H1 (cell line): Measurements from ENCODE around the gene EXOG. TPM values are rescaled to one million over a fixed set of nuclear protein-coding genes. Genes with fewer than 3 reads are reported as not detected.

Experiments
- CTCF ChIA-PET: fragments of 300-600 bp; sonication (Branson Sonifier 250); formaldehyde crosslinking; loops from one replicate; lab custom pipeline; 2021; ENCODE audit not compliant: partially characterized antibody; lab: Charles Lee
- POLR2A ChIA-PET: fragments of 300-600 bp; sonication (Branson Sonifier 250); formaldehyde crosslinking; loops from one replicate; lab custom pipeline; 2021; ENCODE audit warnings: inconsistent platforms; ENCODE audit not compliant: partially characterized antibody; lab: Charles Lee
- DNase-seq, 2 experiments: peaks; one replicate each; pipeline versions ENCODE4 v3.0.0 to v3.0.0-alpha.2; 2010 to 2022; ENCODE audit warnings: low spot score in 2 of 2, low read depth in 1 of 2, mixed read lengths in 1 of 2
- FAIRE-seq: peaks from 2 replicates; lab custom pipeline; 2011; peaks lifted over from hg19 to GRCh38; lab: Jason Lieb, UNC
- H2AFZ ChIP-seq: 2 replicates; pipeline ENCODE4 v1.8.1; 2012; ENCODE audit warnings: low read length, inconsistent platforms
- H2AK5ac ChIP-seq: 2 replicates; pipeline ENCODE4 v1.6.1; 2013; ENCODE audit warnings: low read depth, low read length
- H2BK120ac ChIP-seq: replicated peaks from 2 replicates; pipeline ENCODE3; 2013; ENCODE audit warnings: low read depth, low read length, inconsistent platforms
- H2BK12ac ChIP-seq: 2 replicates; pipeline ENCODE4 v1.6.1; 2013; ENCODE audit warnings: low read depth, low read length
- H2BK15ac ChIP-seq: 2 replicates; pipeline ENCODE4 v1.6.1; 2013; ENCODE audit warnings: low read length
- H2BK20ac ChIP-seq: 2 replicates; pipeline ENCODE4 v1.6.1; 2013; ENCODE audit warnings: low read length
- H2BK5ac ChIP-seq: 2 replicates; pipeline ENCODE4 v1.6.1; 2013; ENCODE audit warnings: low read depth, low read length
- H3K14ac ChIP-seq: 2 replicates; pipeline ENCODE4 v1.6.1; 2013; ENCODE audit warnings: inconsistent platforms; ENCODE audit not compliant: insufficient read length
- H3K18ac ChIP-seq: 2 replicates; pipeline ENCODE4 v1.6.1; 2013; ENCODE audit warnings: low read length; ENCODE audit errors: extremely low read depth
- H3K23ac ChIP-seq: 2 replicates; pipeline ENCODE4 v1.6.1; 2013; ENCODE audit warnings: inconsistent platforms; ENCODE audit not compliant: insufficient read length
- H3K23me2 ChIP-seq: 2 replicates; pipeline ENCODE4 v1.6.1; 2013; ENCODE audit warnings: low read depth, low read length
- H3K27ac ChIP-seq: 2 replicates; pipeline ENCODE4 v1.6.1; 2011; ENCODE audit warnings: low read depth, low read length, inconsistent platforms
- H3K27me3 ChIP-seq, 4 experiments: replicated peaks in 1 of 4; 1 replicate in 1 of 4; 2 replicates in 3 of 4; pipeline versions ENCODE4 v1.6.1 to v1.8.1; 2011 to 2013; ENCODE audit warnings: low read length in 3 of 4, mild to moderate bottlenecking in 3 of 4, inconsistent platforms in 2 of 4, mixed read lengths in 2 of 4, moderate library complexity in 1 of 4; ENCODE audit not compliant: control insufficient read depth in 3 of 4, insufficient read depth in 3 of 4; ENCODE audit errors: extremely low read depth in 1 of 4
- H3K36me3 ChIP-seq, 4 experiments: 2 replicates each; pipeline versions ENCODE4 v1.6.1 to v1.8.1; 2011 to 2013; ENCODE audit warnings: mild to moderate bottlenecking in 4 of 4, low read length in 3 of 4, moderate library complexity in 2 of 4, control low read depth in 1 of 4, inconsistent platforms in 1 of 4; ENCODE audit not compliant: insufficient read depth in 4 of 4, control insufficient read depth in 2 of 4
- H3K4ac ChIP-seq: replicated peaks from 2 replicates; pipeline ENCODE3; 2013; ENCODE audit warnings: low read length, low read depth, mixed read lengths, inconsistent platforms; ENCODE audit not compliant: insufficient read length
- H3K4me1 ChIP-seq, 4 experiments: replicated peaks in 1 of 4; 1 replicate in 1 of 4; 2 replicates in 3 of 4; pipeline versions ENCODE4 v1.6.1 to v1.8.1; 2011 to 2013; ENCODE audit warnings: low read length in 3 of 4, inconsistent platforms in 2 of 4, mixed read lengths in 1 of 4; ENCODE audit not compliant: insufficient read depth in 4 of 4, control insufficient read depth in 3 of 4
- H3K4me2 ChIP-seq, 2 experiments: 2 replicates each; pipeline versions ENCODE4 v1.6.1 to v1.8.1; 2011 to 2013; ENCODE audit warnings: low read depth in 2 of 2, low read length in 2 of 2, control low read depth in 1 of 2, inconsistent platforms in 1 of 2, mild to moderate bottlenecking in 1 of 2; ENCODE audit not compliant: insufficient read depth in 1 of 2
- H3K4me3 ChIP-seq, 4 experiments: fragments of 200-600, 300-600 bp in 1 of 4; sonication (generic), shearing (Covaris generic), sonication (Bioruptor Twin) in 1 of 4; 2 replicates each; pipeline versions ENCODE4 v1.5.1 to v1.8.1; 2011 to 2016; ENCODE audit warnings: low read length in 4 of 4, low read depth in 3 of 4, control low read depth in 2 of 4, inconsistent platforms in 2 of 4, mild to moderate bottlenecking in 2 of 4, mixed read lengths in 1 of 4, moderate library complexity in 1 of 4; ENCODE audit not compliant: insufficient read depth in 2 of 4; ENCODE audit errors: extremely low read depth in 1 of 4
- H3K56ac ChIP-seq: replicated peaks from 2 replicates; pipeline ENCODE3; 2013; ENCODE audit warnings: low read depth, mild to moderate bottlenecking, mixed read lengths, low read length, inconsistent platforms; ENCODE audit not compliant: insufficient read length
- H3K79me1 ChIP-seq: 2 replicates; pipeline ENCODE4 v1.6.1; 2013; ENCODE audit warnings: low read depth, low read length, control low read depth
- H3K79me2 ChIP-seq, 2 experiments: 2 replicates each; pipeline versions ENCODE4 v1.6.1 to v1.8.1; 2012 to 2013; ENCODE audit warnings: low read length in 2 of 2, mild to moderate bottlenecking in 2 of 2, inconsistent platforms in 1 of 2; ENCODE audit not compliant: insufficient read depth in 2 of 2, control insufficient read depth in 1 of 2
- H3K9ac ChIP-seq, 4 experiments: replicated peaks in 1 of 4; 1 replicate in 1 of 4; 2 replicates in 3 of 4; pipeline versions ENCODE4 v1.6.1 to v1.8.1; 2011 to 2013; ENCODE audit warnings: low read depth in 3 of 4, low read length in 3 of 4, control low read depth in 2 of 4, mild to moderate bottlenecking in 2 of 4, moderate library complexity in 2 of 4, inconsistent platforms in 1 of 4; ENCODE audit errors: extremely low read depth in 1 of 4
- H3K9me3 ChIP-seq, 2 experiments: 2 replicates each; pipeline versions ENCODE4 v1.6.1 to v1.8.1; 2012 to 2013; ENCODE audit warnings: mild to moderate bottlenecking in 2 of 2, moderate library complexity in 2 of 2, control low read depth in 1 of 2, inconsistent platforms in 1 of 2, low read depth in 1 of 2, low read length in 1 of 2, mixed read lengths in 1 of 2; ENCODE audit not compliant: insufficient read depth in 2 of 2
- H4K20me1 ChIP-seq, 2 experiments: replicated peaks in 1 of 2; 2 replicates each; pipeline versions ENCODE3 to v1.8.1; 2011 to 2013; ENCODE audit warnings: inconsistent platforms in 2 of 2, low read length in 2 of 2, mild to moderate bottlenecking in 1 of 2; ENCODE audit not compliant: insufficient read depth in 2 of 2, control insufficient read depth in 1 of 2
- H4K5ac ChIP-seq: 2 replicates; pipeline ENCODE4 v1.6.1; 2013; ENCODE audit warnings: low read length, low read depth, mixed read lengths, inconsistent platforms; ENCODE audit not compliant: insufficient read length
- H4K8ac ChIP-seq: 2 replicates; pipeline ENCODE4 v1.8.0; 2013; ENCODE audit warnings: mild to moderate bottlenecking, moderate library complexity, low read length, inconsistent platforms; ENCODE audit not compliant: insufficient read depth; ENCODE audit errors: extremely low read depth
- H4K91ac ChIP-seq: replicated peaks from 2 replicates; pipeline ENCODE3; 2013; ENCODE audit warnings: low read length, mixed read lengths, inconsistent platforms; ENCODE audit not compliant: insufficient read length
- CREB1 ChIP-seq: IDR thresholded peaks from 2 replicates; pipeline ENCODE4 v1.6.1; 2012; ENCODE audit warnings: inconsistent platforms
- FOSL1 ChIP-seq: IDR thresholded peaks from 2 replicates; pipeline ENCODE4 v1.6.1; 2011; ENCODE audit warnings: mild to moderate bottlenecking, low read depth, low read length, moderate library complexity; ENCODE audit not compliant: insufficient read depth
- WGBS, 2 experiments: shearing (Covaris generic) in 1 of 2; methylation state at CpG; one replicate each; pipeline versions ENCODE4 v1.1.6 to v1.1.7; 2013 to 2015; ENCODE audit warnings: low lambda C conversion rate in 2 of 2, mixed read lengths in 2 of 2, inconsistent platforms in 1 of 2, low coverage in 1 of 2, missing lambda C conversion rate in 1 of 2; ENCODE audit not compliant: insufficient replicate concordance in 2 of 2, insufficient coverage in 1 of 2, insufficient read length in 1 of 2; ENCODE audit errors: extremely low coverage in 1 of 2, missing lambda C conversion rate in 1 of 2; 5-methylcytosine and 5-hydroxymethylcytosine counted together
- polyA plus RNA-seq, 7 experiments: library from polyadenylated mRNA; depleted of rRNA in 3 of 7; stranded (reverse) in 5 of 7; unstranded in 2 of 7; fragments of >200 nt in 5 of 7; fragments of 200-250 nt in 2 of 7; gene quantifications; 1 replicate in 5 of 7; 2 replicates in 1 of 7; 4 replicates in 1 of 7; pipeline versions ENCODE4 v1.2.1 to v1.2.3, GENCODE V29; 2011 to 2013; ENCODE audit warnings: missing spikeins in 2 of 7, mixed read lengths in 2 of 7
- total RNA-seq: library from RNA; stranded (reverse); fragmentation: NEBNext Ultra II Directional; extraction: Animal tissue kit (Norgen Biotek cat#: 25700); gene quantifications from 2 replicates; pipeline ENCODE4 v1.2.1, GENCODE V29; 2021

Gene EXOG
- total and polyA plus RNA-seq, 2 of the 8 experiments (the other 6 are each of a cell fraction or from before 2014, with no cell fraction given), result 7.2 to 12.9 TPM

DNA sequence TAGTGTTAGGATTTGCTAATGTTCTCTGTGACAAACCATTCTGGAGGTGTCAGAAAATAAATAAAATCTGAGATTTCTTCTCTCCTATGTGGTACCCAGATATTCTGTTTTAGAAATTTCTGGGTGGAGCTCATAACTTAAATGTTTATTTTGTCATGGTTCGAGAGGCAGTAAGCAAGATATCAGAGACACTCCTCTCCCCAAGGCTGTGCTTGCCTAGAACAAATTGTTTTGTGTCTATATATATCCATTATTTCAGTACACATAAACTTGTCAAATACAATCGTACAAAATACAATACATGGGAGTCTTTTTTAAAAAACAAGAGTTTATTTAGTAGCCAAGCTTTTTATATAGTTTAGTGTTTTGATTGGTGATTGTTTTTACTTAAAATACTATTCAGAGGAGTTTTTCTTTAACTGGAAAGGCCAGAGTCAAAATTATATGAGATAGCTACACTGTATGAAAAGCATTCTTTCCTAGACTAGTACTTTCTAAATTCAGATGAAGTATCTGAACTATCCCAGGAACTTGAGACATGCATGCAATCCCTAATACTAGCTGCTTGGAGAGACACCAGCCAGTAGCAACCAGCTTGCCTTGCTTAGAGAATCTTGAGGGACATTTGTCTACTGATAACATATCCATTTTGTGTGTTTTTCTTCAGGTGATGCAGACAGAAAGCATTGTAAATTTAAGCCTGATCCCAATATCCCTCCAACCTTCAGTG is 4.7 kb downstream of the EXOG start:
- Histone ChIP-seq H3K4ac (no peak overlapping the region), H3K27ac (no peak overlapping the region), H4K5ac (no peak overlapping the region), H3K4me2 (no peak overlapping the region), H3K56ac (no peak overlapping the region), H3K9ac (no peak overlapping the region), H2BK5ac (no peak overlapping the region), H2AFZ (no peak overlapping the region), H3K23me2 (no peaks in the 10 kb centered on the region), H4K91ac (no peak overlapping the region), H4K8ac (no peak overlapping the region), H3K79me2 (no peaks in the 10 kb centered on the region), H2BK20ac (no peak overlapping the region), H3K14ac (no peak overlapping the region), H3K9me3 (no peaks in the 10 kb centered on the region), H3K4me3 (no peak overlapping the region), H3K18ac (no peak overlapping the region), H3K36me3 (peaks cover 0 to 31% (median 6%) of the 10 kb centered on the region in 4 experiments; a peak in 5 of 8 replicates), H3K4me1 (peaks cover 0 to 2% (median 0%) of the 10 kb centered on the region in 4 experiments; a peak in 1 of 7 replicates), H3K79me1 (no peaks in the 10 kb centered on the region), H2BK12ac (no peak overlapping the region), H2BK120ac (no peak overlapping the region), H2AK5ac (no peak overlapping the region), H4K20me1 (no peaks in the 10 kb centered on the region), H2BK15ac (no peak overlapping the region), H3K23ac (no peak overlapping the region), H3K27me3 (no peaks in the 10 kb centered on the region)
- DNase-seq (no peak), FAIRE-seq (no peak)
- ChIA-PET POLR2A (no interaction called here), CTCF (interaction anchor here (0.9 to 2.9 kb wide), 6 partner anchors 9 to 219 kb away, joined by 3 to 17 read pairs (median 4); partner anchors contain the start of gene SLC22A14)
- no peak for TF ChIP-seq FOSL1
- no peak for TF ChIP-seq CREB1
- WGBS, 2 experiments, result 95% methylated on average over 2 of the region's 2 CpGs; no CpG with 5 or more reads in 1 of the 2 experiments
